HG03103 (cell line): ENCODE data around the gene UBE2K.
"Not testable (repeated sequence)": the region's sequence is repeated elsewhere in the genome, so short reads cannot be mapped to it uniquely, and the experiment has no call there.

Experiments used
- ATAC-seq: cut with Tn5 transposase; IDR thresholded peaks from one replicate; pipeline ENCODE4 v1.9.1; 2021; ENCODE audit warnings: low read depth; ENCODE audit not compliant: unreplicated experiment

UBE2K gene, protein sequence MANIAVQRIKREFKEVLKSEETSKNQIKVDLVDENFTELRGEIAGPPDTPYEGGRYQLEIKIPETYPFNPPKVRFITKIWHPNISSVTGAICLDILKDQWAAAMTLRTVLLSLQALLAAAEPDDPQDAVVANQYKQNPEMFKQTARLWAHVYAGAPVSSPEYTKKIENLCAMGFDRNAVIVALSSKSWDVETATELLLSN

DNA sequence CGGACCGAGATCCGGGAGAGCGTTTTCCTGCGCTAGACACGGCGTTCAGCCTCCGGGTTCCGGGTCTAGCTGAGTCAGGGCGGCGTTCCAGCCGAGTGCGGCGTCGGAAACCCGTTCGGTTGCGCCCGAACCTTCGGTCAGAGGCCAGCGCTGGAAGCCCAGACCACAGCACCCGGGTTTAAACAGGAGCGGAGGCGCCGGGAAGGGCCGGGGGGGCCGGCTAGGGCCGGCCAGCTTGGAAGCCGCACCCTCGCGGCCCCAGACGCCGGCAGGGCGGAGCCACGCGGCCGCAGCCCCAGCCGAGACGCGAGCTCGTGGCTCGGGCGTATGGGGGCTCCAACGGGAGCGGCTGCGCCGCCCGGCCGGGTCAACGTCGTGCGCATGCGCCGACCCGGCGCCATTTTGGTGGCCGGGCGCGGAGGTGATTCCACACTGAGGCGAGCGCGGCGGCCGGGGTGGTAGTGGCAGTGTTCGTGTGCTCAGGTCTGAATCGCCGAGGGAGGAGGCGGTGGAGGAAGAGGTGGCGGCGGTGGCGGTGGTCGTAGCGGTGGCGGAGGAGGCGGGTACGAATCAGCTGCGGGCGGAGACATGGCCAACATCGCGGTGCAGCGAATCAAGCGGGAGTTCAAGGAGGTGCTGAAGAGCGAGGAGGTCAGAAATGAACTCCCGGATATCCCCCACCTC, at the start of gene UBE2K:
TSS of gene UBE2K (plus strand) at position 397 of the 684 bp plus-strand sequence. CDS start at position 589, 192 bp downstream.
- ATAC-seq: peak; percentile 84

DNA sequence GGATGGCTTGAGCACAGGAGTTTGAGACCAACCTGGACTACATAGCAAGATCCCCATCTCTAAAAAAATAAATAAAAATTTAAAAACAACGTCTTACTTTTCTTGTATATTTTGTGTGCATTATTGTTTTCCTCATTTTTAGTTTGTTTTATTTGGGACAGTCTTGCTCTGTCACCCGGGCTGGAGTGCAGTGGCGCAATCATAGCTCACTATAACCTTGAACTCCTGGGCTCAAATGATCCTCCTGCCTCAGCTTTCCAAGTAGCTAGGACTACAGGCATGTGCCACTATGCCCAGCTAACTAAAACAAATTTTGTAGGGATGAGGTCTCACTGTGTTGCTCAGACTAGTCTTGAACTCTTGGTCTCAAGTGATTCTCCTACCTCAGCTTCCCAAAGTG, 49.7 kb upstream of the UBE2K start:
- no peak for ATAC-seq

DNA sequence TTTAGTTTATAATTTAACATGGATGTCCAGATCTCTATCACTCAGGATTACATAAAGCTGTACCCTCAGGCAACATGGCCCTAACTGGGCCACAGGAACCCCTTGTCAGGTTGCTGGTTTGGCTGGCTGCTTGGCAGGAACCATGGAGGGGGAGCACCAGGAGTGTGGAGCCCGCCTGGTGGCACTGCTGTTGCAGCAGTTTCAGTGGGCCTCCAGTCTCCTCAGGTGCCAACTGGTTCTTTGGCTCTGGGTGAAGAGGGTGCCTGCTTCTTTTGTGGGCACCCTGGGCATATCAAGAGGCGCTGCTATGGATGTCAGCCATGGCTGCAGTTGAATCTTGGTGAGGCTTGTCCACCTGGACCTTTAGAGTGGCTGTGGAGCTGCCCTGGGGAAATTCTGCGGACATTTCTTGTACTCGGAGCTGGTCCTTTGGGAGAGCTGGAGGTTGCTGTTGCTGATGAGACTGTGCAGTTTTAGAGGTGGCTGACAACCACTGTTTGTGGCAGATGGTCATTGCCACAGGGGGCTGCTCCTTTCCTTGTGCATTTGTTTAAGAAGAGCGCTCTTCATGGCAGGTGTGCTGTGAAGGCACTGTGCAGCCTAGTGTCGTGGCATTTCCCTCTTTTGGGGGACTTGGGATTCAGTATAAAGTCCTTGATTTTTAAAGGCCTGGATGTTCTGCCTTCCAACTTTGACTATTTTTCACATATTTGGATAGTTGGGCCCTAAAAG, 48.9 kb upstream of the UBE2K start:
- no peak for ATAC-seq

DNA sequence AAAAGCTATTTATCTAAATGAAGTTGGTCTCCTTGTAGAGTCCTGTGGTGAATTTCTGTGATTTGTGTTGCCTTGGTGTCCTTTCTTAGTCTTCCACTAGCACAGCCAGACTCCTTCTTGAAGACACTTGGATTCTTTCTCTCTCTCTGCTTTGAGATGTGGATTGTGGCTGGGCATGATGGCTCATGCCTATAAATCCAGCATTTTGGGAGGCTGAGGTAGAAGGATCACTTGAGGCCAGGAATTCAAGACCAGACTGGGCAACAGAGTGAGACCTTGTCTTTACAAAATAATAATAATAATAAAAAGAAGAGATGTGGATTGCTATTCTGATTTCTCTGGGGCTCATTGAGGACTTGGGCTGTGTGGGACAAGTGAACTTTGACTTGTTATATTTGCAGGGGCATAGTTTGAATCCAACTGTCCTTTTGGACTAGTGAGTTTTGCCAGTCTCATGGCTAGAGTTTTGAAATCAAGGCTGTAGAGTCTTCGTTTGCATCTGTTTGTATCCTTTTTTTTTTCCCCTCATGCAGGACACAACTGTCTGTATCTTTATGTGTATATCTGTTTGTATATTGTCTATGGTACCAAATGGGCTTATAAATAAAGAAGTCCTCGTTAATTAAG, 48.2 kb upstream of the UBE2K start:
- no peak for ATAC-seq

DNA sequence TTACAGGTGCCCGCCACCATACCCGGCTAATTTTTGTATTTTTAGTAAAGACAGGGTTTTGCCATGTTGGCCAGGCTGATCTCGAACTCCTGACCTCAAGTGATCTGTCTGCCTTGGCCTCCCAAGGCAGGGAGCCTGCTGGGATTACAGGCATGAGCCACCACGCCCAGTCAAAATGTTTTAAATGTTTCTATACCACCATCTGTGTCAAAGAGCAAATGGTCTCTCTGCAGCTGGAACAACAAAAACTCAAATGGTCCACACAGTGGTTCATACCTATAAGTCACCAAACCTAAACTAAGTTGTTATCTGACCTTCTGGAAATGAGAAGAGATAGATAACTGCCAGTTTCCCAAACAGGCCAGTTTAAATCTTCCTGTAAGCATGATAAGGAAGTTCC, 46.4 kb upstream of the UBE2K start:
- ATAC-seq: not testable (repeated sequence)

DNA sequence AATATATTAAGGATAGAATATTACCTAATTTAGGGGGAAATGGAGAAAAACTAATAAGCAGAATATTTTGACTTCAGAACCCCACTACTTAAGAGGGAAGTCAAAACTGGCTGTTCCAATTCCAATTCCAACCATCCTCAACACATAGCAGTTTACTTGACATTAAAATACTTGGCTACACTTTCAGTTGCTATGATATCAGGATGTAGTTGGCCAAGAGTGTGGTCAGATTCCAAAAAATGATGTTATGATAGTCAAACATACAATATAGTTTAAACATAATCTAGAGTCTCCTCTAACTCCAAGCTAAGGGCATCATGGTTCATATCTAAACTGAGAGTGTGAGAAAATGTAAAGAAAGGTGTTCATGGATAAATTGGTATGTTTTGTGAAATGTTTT, 42.7 kb upstream of the UBE2K start:
- ATAC-seq: no peak

DNA sequence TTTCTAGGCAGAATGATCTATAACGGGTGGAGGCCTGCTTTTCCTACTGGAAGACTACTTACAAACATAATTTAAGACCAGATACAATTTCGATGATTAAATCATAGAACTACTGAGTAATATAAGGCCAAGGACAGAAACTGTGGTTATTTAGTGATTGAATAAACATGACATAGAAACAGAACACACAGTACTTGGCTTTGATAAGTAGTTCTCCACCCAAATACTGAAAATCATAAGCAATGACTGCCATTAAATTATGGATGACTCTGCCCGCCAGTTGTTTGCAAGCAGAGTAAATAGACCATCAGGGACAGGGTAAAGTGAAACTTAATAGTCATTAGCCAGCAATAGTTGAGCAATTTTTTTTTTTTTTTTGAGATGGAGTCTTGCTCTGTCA, 42.1 kb upstream of the UBE2K start:
- ATAC-seq: no peak

DNA sequence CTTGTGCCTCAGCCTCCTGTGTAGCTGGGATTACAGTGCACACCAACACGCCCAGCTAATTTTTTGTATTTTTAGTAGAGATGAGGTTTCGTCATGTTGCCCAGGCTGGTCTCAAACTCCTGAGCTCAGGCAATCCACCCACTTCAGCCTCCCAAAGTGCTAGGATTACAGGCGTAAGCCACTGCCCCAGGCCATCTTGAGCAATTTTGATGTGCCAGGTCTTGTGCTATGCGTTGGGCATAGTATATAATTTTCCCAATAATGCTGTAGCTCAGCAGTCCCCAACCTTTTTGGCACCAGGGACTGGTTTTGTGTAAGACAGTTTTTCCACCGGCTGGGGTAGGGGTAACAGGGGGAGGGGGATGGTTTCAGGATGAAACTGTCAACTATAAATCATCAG, 41.3 kb upstream of the UBE2K start:
- not testable (repeated sequence) for ATAC-seq

DNA sequence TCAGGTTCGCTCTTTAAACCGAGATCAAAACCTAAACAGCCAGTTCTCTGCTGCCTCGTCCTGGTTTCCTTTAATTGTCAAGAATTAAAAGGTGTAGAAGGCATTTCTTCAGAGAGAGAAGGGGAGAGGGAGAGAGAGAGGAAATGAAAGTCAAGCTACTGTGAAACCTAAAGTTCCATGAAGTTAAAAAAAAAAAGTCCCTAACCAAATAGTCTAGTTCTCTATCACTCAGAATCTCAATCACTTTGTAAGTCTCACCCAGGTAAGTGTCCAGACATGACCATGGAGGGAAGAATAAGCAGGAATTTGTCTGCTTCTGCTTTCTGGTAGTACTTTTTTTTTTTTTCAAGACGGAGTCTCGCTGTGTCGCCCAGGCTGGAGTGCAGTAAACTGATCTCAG, 40.5 kb upstream of the UBE2K start:
- ATAC-seq: no peak

DNA sequence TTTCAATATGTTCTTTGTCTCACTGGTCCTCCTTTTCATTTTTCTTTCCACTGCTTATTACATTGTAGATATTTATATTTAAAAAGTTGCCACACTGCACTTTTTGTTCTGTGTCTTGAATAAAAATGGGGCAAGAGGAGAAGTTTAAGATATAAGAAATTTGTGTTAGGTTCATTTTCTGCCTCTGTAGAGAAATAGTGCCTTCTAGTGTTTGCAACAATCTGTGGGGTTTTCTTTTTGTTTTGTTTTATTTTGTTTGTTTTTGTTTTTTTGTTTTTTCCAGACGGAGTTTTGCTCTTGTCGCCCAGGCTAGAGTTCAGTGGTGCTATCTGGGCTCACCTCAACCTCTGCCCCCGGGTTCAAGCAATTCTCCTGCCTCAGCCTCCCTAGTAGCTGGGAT, 39.2 kb upstream of the UBE2K start:
- ATAC-seq: no peak

DNA sequence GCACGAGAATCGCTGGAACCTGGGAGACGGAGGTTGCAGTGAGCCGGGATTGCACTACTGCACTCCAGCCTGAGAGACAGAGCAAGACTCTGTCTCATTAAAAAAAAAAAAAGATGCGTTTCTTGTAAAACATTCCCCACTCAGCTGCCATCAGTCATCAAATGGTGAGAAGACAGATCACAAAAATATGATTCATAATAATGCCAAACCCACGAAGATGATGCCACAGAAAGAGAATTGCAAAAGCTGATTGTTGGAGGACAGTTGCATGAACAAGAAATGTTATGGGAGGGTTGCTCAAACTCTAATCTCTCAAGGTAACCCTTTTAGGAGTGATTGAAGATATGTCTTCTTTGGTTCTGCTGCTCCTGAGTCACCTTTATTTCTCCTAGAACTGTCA, 37.9 kb upstream of the UBE2K start:
- no peak for ATAC-seq

DNA sequence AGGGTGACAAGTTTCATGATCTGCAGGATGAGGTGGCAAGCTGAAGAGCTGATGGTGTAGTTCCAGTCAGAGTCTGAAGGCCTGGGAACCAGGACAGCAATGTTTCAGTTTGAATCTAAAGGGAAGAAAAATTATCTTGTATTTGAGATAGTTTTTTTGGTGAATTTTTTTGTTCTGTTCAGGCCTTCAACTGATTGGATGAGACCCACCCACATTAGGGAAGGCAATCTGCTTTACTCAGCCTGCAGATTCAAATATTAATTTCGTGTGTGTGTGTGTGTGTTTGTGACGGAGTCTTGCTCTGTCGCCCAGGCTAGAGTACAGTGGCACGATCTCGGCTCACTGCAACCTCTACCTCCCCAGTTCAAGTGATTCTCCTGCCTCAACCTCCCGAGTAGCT, 37.2 kb upstream of the UBE2K start:
- no peak for ATAC-seq

DNA sequence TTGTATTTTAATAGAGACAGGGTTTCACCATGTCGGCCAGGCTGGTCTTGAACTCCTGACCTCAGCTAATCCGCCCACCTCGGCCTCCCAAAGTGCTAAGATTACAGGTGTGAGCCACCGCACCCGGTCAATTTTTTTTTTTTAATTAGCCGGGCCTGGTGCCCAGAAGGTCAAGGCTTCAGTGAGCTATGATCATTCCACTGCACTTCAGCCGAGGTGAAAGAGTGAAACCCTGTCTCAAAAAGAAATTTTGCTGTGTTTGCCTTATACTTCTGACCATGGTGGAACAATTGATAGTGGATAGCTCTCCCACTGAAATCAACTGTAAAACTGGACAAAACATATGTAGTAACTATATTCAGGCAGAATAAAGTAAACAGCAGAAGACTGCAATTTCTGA, 35.3 kb upstream of the UBE2K start:
- no peak for ATAC-seq

DNA sequence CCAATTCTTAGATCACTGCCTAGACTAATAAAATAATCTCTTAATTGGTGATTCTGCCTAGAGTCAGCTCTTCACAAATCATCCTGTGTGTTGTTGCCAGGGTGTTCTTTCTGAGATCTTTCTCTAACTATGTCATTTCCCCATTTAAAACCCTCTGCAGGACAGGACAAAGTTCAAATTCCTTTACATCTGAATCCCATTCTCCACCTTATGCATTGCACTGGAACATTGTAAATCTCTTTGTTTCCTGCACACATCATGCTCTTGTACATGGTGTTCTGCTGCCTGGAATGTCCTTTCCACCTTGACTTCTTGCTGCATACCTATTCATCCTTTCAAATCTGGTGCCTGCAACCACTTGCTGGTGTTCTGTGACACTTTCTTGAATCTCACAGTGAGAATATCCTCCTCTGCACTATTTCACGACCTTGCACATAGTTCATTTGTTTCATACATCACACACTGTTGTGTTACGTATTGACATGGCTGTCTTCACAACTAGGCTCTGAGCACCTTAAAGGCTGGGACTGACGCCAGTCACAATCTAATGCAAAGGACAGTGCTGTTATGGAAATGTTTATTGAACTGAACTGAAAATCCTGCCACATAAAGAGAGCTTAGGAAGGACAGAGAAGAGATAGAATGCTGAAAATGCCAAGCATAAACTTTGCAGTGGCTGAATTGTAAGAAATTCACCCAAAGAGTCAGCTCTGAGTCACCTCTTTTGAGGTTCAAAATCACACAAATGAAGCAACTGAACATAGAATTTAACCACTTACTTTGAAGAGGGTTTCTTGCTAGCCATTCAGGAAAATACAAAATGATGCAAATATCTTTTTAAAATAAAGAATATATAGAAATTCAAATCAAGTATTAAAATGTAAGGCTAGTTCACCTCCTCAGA, 32.9 kb upstream of the UBE2K start:
- ATAC-seq: no peak

DNA sequence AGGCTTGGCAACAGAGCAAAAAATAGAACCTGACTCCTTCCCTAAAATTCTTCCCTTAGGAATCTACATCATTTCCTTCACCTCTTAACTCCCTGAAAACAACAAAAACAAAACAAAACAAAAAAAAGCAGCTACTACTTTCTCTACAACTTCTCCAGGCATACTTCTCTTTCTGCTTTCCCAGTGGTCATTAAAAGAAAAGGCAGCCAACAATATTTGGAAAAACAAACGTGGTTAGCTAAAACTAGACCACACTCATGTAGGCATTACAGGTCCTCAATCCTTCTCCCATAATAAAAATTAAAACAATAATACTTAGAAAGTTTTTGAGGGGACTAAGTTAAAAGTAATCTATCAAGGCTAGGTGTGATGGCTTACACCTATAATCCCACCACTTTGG, 30.2 kb upstream of the UBE2K start:
- no peak for ATAC-seq

DNA sequence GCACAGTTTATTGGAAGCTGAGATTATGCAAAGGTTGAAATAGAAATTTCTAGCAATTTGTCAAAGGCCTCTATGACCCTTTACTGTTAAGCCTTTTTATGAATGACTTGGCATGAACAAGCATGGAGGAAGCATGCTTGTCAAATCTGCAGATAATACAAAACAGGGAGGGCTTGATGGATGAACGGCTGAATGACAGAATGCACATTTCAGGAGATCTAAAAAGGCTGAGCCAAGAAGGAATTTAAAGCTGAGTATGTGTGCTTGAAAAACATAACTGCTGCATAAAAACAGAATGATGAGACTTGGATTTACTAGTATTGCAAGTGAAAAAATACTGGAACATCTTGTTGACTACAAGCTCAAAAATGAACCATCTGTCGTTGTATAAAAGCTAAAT, 29.0 kb upstream of the UBE2K start:
- ATAC-seq: no peak

DNA sequence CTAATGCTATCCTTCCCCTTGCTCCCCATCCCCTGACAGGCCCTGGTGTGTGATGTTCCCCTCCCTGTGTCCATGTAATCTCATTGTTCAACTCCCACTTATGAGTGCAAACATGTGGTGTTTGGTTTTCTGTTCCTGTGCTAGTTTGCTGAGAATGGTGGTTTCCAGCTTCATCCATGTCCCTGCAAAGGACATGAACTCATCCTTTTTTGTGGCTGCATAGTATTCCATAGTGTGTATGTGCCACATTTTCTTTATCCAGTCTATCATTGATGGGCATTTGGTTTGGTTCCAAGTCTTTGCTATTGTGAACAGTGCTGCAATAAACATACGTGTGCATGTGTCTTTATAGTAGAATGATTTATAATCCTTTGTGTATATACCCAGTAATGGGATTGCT, 27.6 kb upstream of the UBE2K start:
- not testable (repeated sequence) for ATAC-seq

DNA sequence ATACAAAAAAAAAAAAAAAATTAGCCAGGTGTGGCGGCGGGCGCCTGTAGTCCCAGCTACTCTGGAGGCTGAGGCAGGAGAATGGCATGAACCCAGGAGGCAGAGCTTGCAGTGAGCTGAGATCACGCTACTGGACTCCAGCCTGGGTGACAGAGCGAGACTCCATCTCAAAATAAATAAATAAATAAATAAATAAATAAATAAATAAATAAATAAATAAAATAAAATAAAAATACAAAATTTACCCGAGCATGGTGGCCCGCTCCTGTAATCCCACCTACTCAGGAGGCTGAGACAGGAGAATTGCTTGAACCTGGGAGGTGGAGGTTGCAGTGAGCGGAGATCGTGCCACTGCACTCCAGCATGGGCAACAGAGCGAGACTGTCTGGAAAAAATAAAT, 22.3 kb upstream of the UBE2K start:
- not testable (repeated sequence) for ATAC-seq

DNA sequence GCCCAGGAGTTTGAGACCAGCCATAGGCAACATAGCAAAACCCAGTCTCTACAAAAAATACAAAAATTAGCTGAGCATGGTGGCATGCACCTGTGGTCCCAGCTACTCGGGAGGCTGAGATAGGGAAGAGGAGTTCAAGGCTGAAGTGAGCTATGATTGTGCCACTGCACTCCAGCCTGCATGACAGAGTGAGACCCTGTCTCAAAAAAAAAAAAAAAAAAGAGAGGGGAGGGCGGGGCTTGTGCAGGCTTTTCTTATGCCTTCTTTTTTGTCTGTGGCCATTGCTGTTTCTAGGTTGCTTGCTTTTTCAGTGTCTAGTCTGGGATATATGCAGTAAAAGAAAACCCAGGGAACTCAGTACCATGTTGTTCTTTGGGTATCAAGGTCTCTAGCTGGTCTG, 16.9 kb upstream of the UBE2K start:
- ATAC-seq: not testable (repeated sequence)

DNA sequence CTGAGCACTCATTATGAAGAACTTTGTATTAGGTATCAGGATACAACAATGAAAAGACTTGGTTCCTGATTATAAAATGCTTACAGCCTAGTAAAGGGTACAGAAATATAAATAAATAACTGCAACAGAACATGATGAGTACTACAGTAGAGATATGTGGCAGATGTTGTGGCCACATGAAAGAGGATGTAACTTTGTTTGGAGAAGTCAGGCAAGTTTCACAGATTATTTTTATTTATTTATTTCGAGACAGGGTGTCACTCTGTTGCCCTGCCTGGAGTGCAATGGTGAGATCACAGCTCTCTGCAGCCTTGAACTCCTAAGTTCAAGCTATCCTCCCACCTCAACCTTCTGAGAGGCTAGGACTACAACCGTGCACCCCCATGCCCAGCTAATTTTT, 15.8 kb upstream of the UBE2K start:
- ATAC-seq: peak; percentile 84
